Measurements from ENCODE around the gene GPR26.
"Not testable (repeated sequence)": the region's sequence is repeated elsewhere in the genome, so short reads cannot be mapped to it uniquely, and the experiment has no call there.

GPR26 gene

DNA sequence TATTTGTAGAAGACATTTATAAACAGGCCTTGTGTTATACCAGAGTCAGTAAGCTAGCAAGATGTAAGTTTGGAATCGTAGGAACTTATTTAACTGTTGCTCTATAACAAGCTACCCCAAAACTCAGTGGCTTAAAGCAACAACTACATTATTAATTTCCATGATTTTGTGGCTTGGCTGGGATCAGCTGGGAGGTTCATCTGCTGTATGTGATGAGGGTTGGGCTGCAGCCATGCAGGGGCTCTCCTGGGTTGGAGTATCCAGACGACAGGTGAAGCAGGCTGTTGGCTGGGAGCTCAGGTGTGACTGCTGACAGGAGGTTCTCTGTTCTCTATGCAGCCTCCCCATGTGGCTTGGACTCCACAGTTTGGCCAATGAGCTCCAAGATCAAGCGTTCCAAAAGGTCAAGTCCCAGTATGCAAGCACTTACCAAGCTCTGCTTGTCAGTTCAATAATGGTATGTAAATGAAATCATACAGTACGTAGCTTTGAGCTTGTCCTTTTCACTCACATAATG is 52.4 kb downstream of the GPR26 start:
- no peak for FAIRE-seq

DNA sequence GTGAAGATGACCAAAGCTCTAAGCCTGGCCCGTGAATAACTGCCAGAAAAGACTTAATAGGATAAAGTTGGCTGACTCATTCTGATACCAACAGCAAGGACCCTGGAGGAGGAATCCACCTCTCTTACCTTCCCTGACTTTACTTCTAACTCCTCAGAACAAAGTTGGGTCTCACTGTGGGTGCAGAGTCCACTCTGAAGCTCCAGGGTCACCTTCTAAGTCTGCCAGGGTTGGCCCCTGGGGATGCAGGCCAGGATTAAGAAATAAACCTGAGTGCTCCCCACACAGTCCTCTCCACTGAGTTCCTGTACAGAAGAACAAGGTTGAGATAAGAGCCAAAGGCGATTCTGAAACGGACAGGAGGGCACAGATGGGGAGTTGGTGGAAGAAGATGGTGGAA is 54.4 kb downstream of the GPR26 start:
- FAIRE-seq: no peak

DNA sequence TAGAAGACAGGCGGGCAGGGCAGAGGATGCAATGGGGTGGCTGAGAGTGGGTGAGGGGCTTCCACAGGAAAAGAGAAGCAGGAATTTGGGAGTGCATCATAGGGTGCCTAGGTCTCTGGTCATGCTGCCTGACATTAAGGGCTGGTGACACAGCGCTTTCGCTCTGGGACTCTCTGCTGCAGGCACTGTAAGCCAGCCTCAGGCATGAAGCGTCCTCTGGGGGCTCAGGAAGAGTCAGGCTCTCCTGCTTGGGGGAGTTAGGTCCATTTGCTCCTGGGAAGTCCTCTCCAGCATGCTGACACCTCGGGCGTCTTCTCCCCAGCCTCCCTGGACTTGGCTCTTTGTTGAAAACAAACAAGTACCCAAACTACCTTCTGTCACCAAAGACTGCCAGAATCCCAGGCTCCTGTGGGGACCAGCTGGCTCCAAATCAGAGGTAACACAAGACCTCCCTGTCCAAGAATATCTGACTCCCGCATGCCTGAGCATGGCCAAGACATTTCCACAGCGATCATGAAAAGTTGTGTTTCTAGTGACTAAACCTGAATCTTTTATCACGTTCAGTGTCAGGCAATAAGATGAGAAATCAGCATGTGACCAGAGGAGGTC is 55.4 kb downstream of the GPR26 start:
- FAIRE-seq: no peak

DNA sequence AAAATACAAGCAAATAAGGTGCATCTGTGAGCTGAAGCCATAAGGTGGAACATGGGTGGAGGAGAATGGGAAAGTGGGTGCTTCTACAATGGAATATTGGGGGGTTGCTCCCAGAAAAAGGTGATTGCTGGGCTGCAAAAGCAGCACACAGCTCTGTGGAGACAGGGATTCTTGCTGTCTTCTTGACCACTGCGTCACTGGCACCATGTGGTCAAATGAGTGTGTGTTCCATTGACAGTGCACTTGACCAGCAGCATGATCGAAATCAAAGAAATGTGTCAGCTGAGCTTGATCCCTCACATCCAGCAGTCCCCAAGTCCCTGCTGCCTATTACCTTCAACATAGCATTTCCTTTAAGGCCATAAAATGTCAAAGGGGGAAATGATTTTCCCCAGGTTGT is 56.2 kb downstream of the GPR26 start:
- no peak for FAIRE-seq

DNA sequence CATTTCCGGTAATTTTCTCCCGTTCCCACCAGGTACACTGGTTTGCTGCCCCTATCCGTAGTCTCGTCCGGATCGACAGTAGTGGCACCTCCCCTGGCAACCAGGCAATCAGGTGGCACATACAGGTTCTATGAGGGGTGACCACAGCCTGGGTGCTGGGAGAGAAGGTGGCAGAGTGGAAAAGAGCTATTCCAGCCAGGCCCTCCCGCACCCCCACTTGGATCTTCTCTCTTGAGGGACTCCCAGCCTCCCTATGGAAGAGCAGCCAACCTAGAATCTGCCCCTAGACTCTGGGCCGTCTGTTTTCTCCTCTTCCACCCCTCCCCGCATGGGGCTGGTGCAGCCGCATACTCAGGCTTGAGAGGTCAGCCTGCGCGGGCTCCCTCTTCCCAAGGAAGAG is 58.6 kb downstream of the GPR26 start:
- no peak for FAIRE-seq

DNA sequence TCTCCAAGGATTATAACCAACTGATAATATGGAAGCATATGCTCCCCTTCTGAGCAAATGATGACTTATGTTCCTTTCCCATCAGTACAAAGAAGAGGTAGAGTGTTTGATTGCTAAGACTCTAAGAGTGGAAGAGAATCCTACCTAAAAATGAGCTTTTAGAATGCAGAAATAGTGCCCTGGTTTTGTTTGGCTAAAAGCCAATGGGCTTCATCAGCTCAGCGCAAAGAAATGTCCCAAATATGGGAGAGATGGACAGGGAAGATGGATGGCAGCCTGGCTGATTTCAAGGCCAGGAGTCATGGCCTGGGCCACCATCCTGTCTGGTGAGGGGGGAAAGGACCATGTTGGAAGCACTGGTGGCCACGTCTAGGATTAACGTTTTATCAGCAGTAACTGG is 60.2 kb downstream of the GPR26 start:
- no peak for FAIRE-seq

DNA sequence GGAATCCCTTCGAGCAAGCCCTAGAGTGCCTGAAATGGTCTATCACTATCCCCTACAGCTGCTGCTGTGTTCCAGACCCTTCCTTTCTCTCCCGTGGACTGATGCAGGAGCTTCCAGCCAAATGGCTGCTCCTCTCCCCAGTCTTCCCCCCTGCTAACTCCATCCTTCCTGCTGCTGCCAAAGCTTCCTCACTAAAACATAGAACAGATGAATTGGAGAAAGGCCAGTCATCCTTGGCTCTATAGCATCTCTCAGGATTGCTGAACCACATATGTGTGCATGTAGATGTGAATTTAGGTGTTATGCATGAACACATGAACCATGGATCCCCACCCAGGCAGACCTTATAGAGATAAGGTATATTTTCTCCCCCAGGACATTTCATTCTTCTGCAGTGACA is 60.7 kb downstream of the GPR26 start:
- FAIRE-seq: no peak

DNA sequence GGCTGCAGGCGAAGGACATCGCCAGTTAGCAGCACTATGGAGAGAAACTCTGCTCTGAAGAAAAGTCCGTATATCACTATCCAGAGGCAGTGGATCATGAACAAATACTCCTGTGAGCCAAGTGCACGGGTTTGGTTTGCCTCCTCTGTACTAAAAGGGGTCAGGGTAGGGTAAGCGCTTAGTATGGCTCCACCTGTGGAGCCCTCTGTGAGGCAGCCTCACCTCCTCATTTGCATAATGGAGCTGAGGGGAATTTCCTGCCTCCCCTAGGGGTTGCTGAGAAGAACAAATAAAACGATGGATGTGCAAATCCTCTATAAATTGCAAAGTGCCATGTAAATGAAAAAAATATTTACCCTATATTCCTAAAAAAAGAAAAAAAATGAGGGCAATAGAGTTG is 63.4 kb downstream of the GPR26 start:
- FAIRE-seq: no peak

DNA sequence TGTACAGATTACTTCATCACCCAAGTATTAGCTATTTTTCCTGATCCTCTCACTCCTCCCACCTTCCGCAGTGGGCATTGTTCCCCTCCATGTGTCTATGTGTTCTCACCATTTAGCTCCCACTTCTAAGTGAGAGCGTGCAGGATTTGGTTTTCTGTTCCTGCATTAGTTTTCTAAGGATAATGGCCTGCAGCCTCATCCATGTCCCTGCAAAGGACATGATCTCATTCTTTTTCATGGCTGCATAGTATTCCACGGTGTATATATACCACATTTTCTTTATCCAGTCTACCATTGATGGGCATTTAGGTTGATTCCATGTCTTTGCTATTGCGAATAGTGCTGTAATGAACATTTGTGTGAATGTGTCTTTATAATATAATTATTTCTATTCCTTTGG is 70.8 kb downstream of the GPR26 start:
- not testable (repeated sequence) for FAIRE-seq

DNA sequence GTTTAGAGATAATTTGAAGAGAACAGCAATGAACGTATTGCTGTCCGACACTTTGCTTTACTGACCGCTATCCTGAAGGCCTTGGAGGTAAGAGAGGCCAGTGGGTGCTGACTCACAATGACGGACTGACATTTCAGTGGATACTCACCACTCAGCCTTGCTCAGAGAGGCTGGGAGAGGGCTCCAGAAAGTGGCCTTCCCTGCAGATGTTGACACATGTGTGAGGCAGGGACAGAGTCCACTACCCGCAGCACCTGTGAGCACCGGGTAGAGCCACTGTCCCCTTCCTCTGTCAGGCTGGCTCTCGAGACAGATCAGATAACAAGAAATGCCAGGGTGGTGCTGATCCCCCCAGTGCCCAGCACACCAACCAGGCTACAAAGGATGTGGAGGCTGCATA is 75.0 kb downstream of the GPR26 start:
- FAIRE-seq: no peak

DNA sequence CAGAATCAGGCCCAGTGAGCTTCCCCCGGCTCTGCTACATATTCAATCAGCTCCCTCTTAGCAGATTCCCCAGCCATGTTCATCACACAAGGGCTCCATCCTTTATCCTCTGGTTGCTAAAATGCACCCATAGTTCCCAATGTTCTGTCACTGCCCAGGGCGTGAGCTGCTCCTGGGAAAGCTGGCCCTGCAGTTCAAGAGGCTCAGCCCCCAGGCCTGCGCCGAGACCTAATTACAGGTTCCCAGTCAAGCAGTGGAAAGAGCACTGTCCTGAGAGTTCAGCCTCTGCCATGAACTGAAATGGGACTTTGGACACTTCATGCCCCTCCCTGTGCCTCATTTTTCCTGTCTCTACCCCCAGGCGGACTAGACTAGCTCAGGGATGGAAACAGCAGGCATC is 75.6 kb downstream of the GPR26 start:
- no peak for FAIRE-seq

DNA sequence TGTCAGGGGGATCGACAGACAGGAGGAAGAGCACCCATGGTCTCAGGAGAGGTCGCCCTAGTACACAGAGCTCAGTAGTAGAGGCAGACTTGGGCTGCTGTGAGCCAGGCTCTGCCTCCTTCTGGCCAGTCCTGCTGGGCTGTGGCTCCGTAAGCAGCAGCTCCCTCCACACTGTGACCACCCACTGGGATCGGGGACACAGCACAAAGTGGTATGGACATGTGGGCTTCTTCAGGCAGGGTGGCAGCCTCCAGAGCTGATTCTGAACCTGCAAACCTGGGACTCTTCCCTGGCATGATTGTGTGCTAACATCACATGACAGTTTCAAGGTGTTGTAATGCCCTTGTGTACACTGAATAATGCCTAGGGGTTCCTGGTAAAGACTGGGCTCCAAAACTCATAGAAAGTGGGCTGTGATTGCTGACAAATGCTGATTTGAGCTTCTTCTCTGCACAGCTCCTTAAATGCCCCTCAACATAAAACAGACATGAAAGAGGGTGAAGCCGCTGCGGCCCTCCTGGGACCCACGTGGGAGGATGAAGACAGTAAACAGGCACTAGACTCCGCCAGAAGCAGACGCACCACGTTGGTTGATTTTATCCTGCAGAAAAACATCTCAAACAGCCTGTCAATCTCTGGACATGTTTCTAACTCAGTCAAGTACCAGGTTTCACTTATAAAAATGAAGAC is 76.7 kb downstream of the GPR26 start:
- no peak for FAIRE-seq

DNA sequence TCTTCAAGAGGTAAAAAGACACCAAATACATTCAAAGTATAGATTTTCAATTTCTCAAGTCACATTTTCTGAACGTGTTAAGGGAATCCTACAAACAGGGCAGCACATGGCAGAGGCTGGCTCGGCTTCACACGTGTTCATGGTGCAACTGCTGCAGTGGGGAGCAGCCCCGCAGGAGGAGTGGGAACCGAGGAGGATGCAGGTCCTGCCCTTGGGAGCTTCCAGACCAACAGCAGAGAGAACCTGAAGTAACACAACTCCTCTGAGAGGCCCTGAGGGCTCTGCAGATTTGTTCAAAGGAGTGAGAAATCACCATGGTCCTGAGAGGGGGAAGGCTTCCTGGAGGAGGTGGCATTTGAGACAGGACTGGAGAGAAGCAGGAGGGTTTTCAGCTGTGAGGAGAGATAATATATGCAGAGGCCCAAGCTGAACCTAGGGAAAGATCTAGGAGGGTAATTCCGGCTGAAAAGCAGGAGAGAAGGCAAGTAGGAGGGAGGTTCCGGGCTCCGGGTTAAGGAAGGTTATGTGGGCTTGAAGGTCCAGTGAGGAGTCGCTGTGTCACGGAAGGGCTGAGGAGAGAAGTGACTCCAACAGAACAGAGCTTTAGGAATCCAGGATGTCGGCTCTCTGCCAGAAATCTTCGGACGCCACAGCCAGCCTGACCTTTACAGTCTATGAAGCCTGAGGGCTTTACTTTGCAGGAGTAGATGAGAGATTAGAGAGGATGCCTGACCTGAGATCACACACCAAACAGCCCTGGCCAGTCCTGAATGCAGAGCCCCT is 77.5 kb downstream of the GPR26 start:
- no peak for FAIRE-seq

DNA sequence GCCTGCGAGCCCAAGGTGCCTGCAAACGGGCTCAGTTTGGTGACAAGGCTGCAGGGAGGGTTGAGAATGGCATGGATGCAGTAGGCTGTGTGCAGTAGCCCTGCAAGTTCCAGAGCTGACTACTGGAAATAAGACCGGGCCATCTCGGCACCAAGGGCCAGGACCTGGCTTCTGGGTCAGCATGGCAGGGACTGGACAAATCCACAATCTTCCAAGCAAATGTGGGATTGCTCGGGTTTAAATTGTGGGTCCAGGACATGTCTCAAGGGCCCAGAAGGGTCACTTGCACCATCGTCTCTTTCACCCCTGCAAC is 78.0 kb downstream of the GPR26 start:
- no peak for FAIRE-seq
